ENCODE results near the gene ANXA2R. TPM values are rescaled to one million over a fixed set of nuclear protein-coding genes. Genes with fewer than 3 reads are reported as not detected.

ANXA2R gene
- total and polyA plus RNA-seq, 2 donors (not counting 1 experiment from before 2014, with no cell fraction given), result 19.3 to 50.4 TPM

- Histone ChIP-seq H4K20me1 (ENCODE audit: control insufficient read depth, insufficient read depth, low read length, poor library complexity, severe bottlenecking) (no peaks in the 10 kb centered on the region), H3K9me3 (ENCODE audit: control extremely low read depth in 1 of 3, control insufficient read depth in 2 of 3, insufficient read depth in 1 of 3, low read length in 2 of 3) (no peaks in the 10 kb centered on the region), H2AFZ (ENCODE audit: insufficient read depth, low read depth, low read length, poor library complexity, severe bottlenecking) (peak overlapping the region; percentile 53), H3K9ac (ENCODE audit: low read length) (peak overlapping the region; percentile 64), H3K27ac (ENCODE audit: low read length in 2 of 2) (peak overlapping the region; percentile 65 to 99), H3K4me2 (replicated peaks; ENCODE audit: low read depth, low read length, poor library complexity, severe bottlenecking) (peak overlapping the region; percentile 87), H3K27me3 (replicated peaks in 1 of 4; ENCODE audit: control extremely low read depth in 1 of 4, control insufficient read depth in 3 of 4, insufficient read depth in 4 of 4, low read length in 3 of 4) (no peaks in the 10 kb centered on the region), H3K79me2 (ENCODE audit: control insufficient read depth, insufficient read depth, low read length) (peaks cover 52% of the 10 kb centered on the region), H3K4me1 (ENCODE audit: control insufficient read depth in 2 of 2, insufficient read depth in 2 of 2, low read length in 2 of 2) (peaks cover 41 to 53% of the 10 kb centered on the region in 2 donors), H3K4me3 (ENCODE audit: control extremely low read depth in 1 of 5, extremely low read depth in 1 of 5, insufficient read depth in 1 of 5, low read depth in 2 of 5, low read length in 4 of 5) (peak overlapping the region; percentile 35 to 92 (median 81)), H3K36me3 (replicated peaks in 1 of 2; ENCODE audit: control extremely low read depth in 1 of 2, control insufficient read depth in 1 of 2, extremely low read depth in 1 of 2, insufficient read depth in 2 of 2, low read length in 1 of 2) (no peaks in the 10 kb centered on the region)
- TF ChIP-seq, protein P1, sequence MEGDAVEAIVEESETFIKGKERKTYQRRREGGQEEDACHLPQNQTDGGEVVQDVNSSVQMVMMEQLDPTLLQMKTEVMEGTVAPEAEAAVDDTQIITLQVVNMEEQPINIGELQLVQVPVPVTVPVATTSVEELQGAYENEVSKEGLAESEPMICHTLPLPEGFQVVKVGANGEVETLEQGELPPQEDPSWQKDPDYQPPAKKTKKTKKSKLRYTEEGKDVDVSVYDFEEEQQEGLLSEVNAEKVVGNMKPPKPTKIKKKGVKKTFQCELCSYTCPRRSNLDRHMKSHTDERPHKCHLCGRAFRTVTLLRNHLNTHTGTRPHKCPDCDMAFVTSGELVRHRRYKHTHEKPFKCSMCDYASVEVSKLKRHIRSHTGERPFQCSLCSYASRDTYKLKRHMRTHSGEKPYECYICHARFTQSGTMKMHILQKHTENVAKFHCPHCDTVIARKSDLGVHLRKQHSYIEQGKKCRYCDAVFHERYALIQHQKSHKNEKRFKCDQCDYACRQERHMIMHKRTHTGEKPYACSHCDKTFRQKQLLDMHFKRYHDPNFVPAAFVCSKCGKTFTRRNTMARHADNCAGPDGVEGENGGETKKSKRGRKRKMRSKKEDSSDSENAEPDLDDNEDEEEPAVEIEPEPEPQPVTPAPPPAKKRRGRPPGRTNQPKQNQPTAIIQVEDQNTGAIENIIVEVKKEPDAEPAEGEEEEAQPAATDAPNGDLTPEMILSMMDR (IDR thresholded peaks at IDR 0.05), result no peak
- no peak for TF ChIP-seq EZH2 (IDR thresholded peaks at IDR 0.05; ENCODE audit: borderline replicate concordance, insufficient read depth, low read depth, low read length, poor library complexity, severe bottlenecking)
- Mint-ChIP-seq H3K4me3 (peak overlapping the region; percentile 91), H3K4me1 (peaks cover 53% of the 10 kb centered on the region), H3K27me3 (no peaks in the 10 kb centered on the region), H3K27ac (peak overlapping the region; percentile 93), H3K9me3 (ENCODE audit: insufficient read depth) (no peaks in the 10 kb centered on the region)
- 56% methylated on average over 11 of the region's 17 CpGs for WGBS (ENCODE audit: insufficient coverage)
- POLR2A ChIA-PET, result interaction anchor here (1.2 to 8.0 kb wide), 6 partner anchors 20 to 87 kb away, joined by 4 to 202 read pairs (median 123); partner anchors contain the start of gene ZNF131
- CTCF ChIA-PET, result interaction anchor here (0.8 to 9.5 kb wide), 13 partner anchors 11 to 130 kb away, joined by 3 to 194 read pairs (median 10); no protein-coding TSS in a partner anchor
- ATAC-seq (ENCODE audit: low read depth) (no peak), DNase-seq (peak; percentile 59)
- intact Hi-C loops (cut with micrococcal nuclease), result no loop called here
Measured at GRCh38 chr5:43038496-43038989, 1.6 kb downstream of the ANXA2R start.
